Heart left ventricle (tissue), 16 donors: ENCODE data around the gene TIMELESS. TPM values are rescaled to one million over a fixed set of nuclear protein-coding genes. Genes with fewer than 3 reads are reported as not detected.

ENCODE experiments used
- ATAC-seq, 4 donors: fragments of 200-7000 bp; cut with Tn5 transposase; one replicate each; pipeline ENCODE4 v1.9.1; 2020 to 2022; ENCODE audit warnings: moderate library complexity in 4 of 4, mild to moderate bottlenecking in 3 of 4, moderate number of reproducible peaks in 1 of 4
- DNase-seq, 5 donors: peaks; one replicate each; pipeline ENCODE4 v3.0.0-alpha.2; 2020
- H3K27ac ChIP-seq, 12 donors: fragments of 200-600 bp; sonication (generic) in 4 of 12; one replicate each; pipeline versions ENCODE4 v1.5.0 to v1.8.0; 2016 to 2022; ENCODE audit warnings: mild to moderate bottlenecking in 2 of 12
- H3K27me3 ChIP-seq, 9 donors: fragments of 200-600 bp; sonication (generic) in 2 of 9; one replicate each; pipeline versions ENCODE4 v1.5.1 to v1.8.0; 2016 to 2022; ENCODE audit warnings: mild to moderate bottlenecking in 3 of 9
- H3K36me3 ChIP-seq, 9 donors: fragments of 200-600 bp; sonication (generic) in 2 of 9; one replicate each; pipeline versions ENCODE4 v1.5.0 to v1.8.0; 2018 to 2022; ENCODE audit warnings: mild to moderate bottlenecking in 2 of 9
- H3K4me1 ChIP-seq, 12 donors: fragments of 200-600 bp; sonication (generic) in 4 of 12; one replicate each; pipeline versions ENCODE4 v1.5.0 to v1.8.0; 2016 to 2022; ENCODE audit warnings: mild to moderate bottlenecking in 3 of 12
- H3K4me3 ChIP-seq, 12 donors: fragments of 200-600 bp; sonication (generic) in 4 of 12; one replicate each; pipeline versions ENCODE4 v1.5.0 to v1.8.0; 2017 to 2022; ENCODE audit warnings: mild to moderate bottlenecking in 9 of 12, moderate library complexity in 4 of 12
- H3K9me3 ChIP-seq, 12 donors: fragments of 200-600 bp; sonication (generic) in 4 of 12; one replicate each; pipeline versions ENCODE4 v1.5.0 to v1.8.0; 2016 to 2022; ENCODE audit warnings: mild to moderate bottlenecking in 1 of 12
- CTCF ChIP-seq, 12 donors: fragments of 200-600 bp; sonication (generic) in 4 of 12; IDR thresholded peaks; one replicate each; pipeline versions ENCODE4 v1.5.0 to v1.8.0; 2018 to 2022; ENCODE audit warnings: antibody characterized with exemption in 12 of 12, mild to moderate bottlenecking in 5 of 12
- POLR2A ChIP-seq, 2 donors: fragments of 450-650 bp; IDR thresholded peaks; one replicate each; pipeline ENCODE4 v1.6.1; 2017; ENCODE audit warnings: antibody characterized with exemption in 2 of 2, mild to moderate bottlenecking in 2 of 2, moderate library complexity in 2 of 2
- WGBS, 4 donors: extraction: QIAGEN DNeasy Blood & Tissue Kit in 2 of 4; methylation state at CpG; one replicate each; pipeline versions ENCODE4 v1.1.5 to v1.1.7; 2013 to 2018; 5-methylcytosine and 5-hydroxymethylcytosine counted together
- intact Hi-C, 10 donors: fragments of 100-400 bp; cut with DNase I; formaldehyde crosslinking; loops; one replicate each; pipeline versions ENCODE4 v1.11.1 to v1.14.2; 2022
- polyA plus RNA-seq, 2 donors: library from polyadenylated mRNA; stranded (reverse); fragments of 200-250 nt; gene quantifications; one replicate each; pipeline ENCODE4 v1.2.3, GENCODE V29; 2013
- total RNA-seq, 9 donors: library from RNA; depleted of rRNA in 2 of 9; stranded (reverse); fragments of >200 nt in 2 of 9; fragmentation: NEBNext Ultra II Directional in 3 of 9; extraction: Animal tissue kit (Norgen Biotek cat#: 25700) in 3 of 9; gene quantifications; one replicate each; pipeline versions ENCODE4 v1.1.0 to v1.2.4, GENCODE V29; 2016 to 2023
- donor health status: ischemic (EF 13 %, LVEDD 7.1; RV severe dilation, severe dysfunction).
- donor health status: healthy with polysubstance abuse.
- donor health status: DM: no; HTN: yes; CAD: no.
- donor health status: DM: no; HTN: no; CAD: no.
- donor health status: ischemic (EF 25% LVEDD 6.9; RV normal size, moderate dysfunction).
- donor health status: ischemic (EF 25% LVEDD 5.7; RV mildly dilated, moderate dysfunction).
- donor health status: healthy.
- donor health status: DM: yes; HTN: yes; CAD: no.
- donor health status: ischemic (EF 35%, LVEDD 5.7; RV mildly dilated, moderate dysfunction).
- donor health status: nonischemic (EF 11% LVEDD 7.7; RV severe dilation, severe dysfunction).
- donor health status: DM: yes; HTN: yes; CAD: no.
- donor health status: PGD.
- donor health status: ischemic (EF 29% LVEDD 5.4; RV normal size, mild dysfunction).
- donor health status: nonischemic (EF 23%, LVEDD 6.1; RV moderate dilation, normal function).

The TIMELESS gene
- total and polyA plus RNA-seq, 11 donors, result 1.1 to 7.3 (median 2.4) TPM

GRCh38 chr12:56420411-56420810, 28.8 kb downstream of the TIMELESS start:
- intact Hi-C loops, result no loop called here
- ATAC-seq, result no peak
- Histone ChIP-seq H3K9me3 (no peaks in the 10 kb centered on the region), H3K36me3 (peaks cover 0 to 58% (median 12%) of the 10 kb centered on the region in 9 donors), H3K4me1 (no peaks in the 10 kb centered on the region), H3K4me3 (no peak overlapping the region), H3K27ac (no peak overlapping the region), H3K27me3 (no peaks in the 10 kb centered on the region)
- WGBS, 4 donors, result 87 to 89% (median 88%) methylated on average over 6 of the region's 6 CpGs
- no peak for DNase-seq
- TF ChIP-seq POLR2A (IDR thresholded peaks at IDR 0.05) (no peak), CTCF (IDR thresholded peaks at IDR 0.05) (no peak)

- no peaks in the 10 kb centered on the region for H3K27me3 ChIP-seq
- WGBS, 4 donors, result 93 to 96% (median 95%) methylated on average over 11 of the region's 11 CpGs
- H3K4me3 ChIP-seq, result no peak overlapping the region
- no peaks in the 10 kb centered on the region for H3K4me1 ChIP-seq
- peaks cover 0 to 33% (median 4%) of the 10 kb centered on the region in 9 donors for H3K36me3 ChIP-seq
- no peaks in the 10 kb centered on the region for H3K9me3 ChIP-seq
- ATAC-seq (no peak), DNase-seq (no peak)
- intact Hi-C loops, result no loop called here
- no peak overlapping the region for H3K27ac ChIP-seq
- TF ChIP-seq POLR2A (IDR thresholded peaks at IDR 0.05), result no peak
- no peak for TF ChIP-seq CTCF (IDR thresholded peaks at IDR 0.05)
Observed at GRCh38 chr12:56417739-56418138, 31.5 kb downstream of the TIMELESS start.

- H3K4me1 ChIP-seq, result no peaks in the 10 kb centered on the region
- H3K27me3 ChIP-seq, result no peaks in the 10 kb centered on the region
- DNase-seq (no peak), ATAC-seq (no peak)
- no peak overlapping the region for H3K27ac ChIP-seq
- intact Hi-C loops, result no loop called here
- no peaks in the 10 kb centered on the region for H3K9me3 ChIP-seq
- H3K36me3 ChIP-seq, result peaks cover 0 to 11% (median 0%) of the 10 kb centered on the region in 9 donors
- no peak for TF ChIP-seq CTCF (IDR thresholded peaks at IDR 0.05)
- TF ChIP-seq POLR2A (IDR thresholded peaks at IDR 0.05), result no peak
- WGBS, 4 donors, result 83 to 90% (median 85%) methylated on average over 3 of the region's 3 CpGs
- no peak overlapping the region for H3K4me3 ChIP-seq
Observed at GRCh38 chr12:56414401-56414800, 34.8 kb downstream of the TIMELESS start.

GRCh38 chr12:56413392-56413791, 35.8 kb downstream of the TIMELESS start:
- Histone ChIP-seq H3K27ac (no peak overlapping the region), H3K4me1 (no peaks in the 10 kb centered on the region), H3K4me3 (no peak overlapping the region), H3K36me3 (peaks cover 0 to 11% (median 0%) of the 10 kb centered on the region in 9 donors), H3K27me3 (no peaks in the 10 kb centered on the region), H3K9me3 (no peaks in the 10 kb centered on the region)
- peak in 2 of 4 donors; percentile 26 to 37 for ATAC-seq
- DNase-seq, result no peak
- TF ChIP-seq POLR2A (IDR thresholded peaks at IDR 0.05) (no peak), CTCF (IDR thresholded peaks at IDR 0.05) (no peak)
- intact Hi-C loops, result no loop called here
- WGBS, 4 donors, result 81 to 91% (median 88%) methylated on average over 5 to 7 of the region's 7 CpGs
